Nephron progenitor cell (in vitro differentiated cells): ENCODE data around the gene DYNC1I1.
"Not testable (repeated sequence)": the region's sequence is repeated elsewhere in the genome, so short reads cannot be mapped to it uniquely, and the experiment has no call there.

Source experiments
- DNase-seq: peaks from one replicate; pipeline ENCODE4 v3.0.0; 2021
- H3K27ac Mint-ChIP-seq: 2 replicates; pipeline ENCODE4 v1.8.0; 2021; ENCODE audit warnings: mild to moderate bottlenecking, moderate library complexity, mixed read lengths
- H3K27me3 Mint-ChIP-seq: 2 replicates; pipeline ENCODE4 v1.8.0; 2021; ENCODE audit warnings: mild to moderate bottlenecking, low read depth, mixed read lengths; ENCODE audit not compliant: poor library complexity
- H3K36me3 Mint-ChIP-seq: 2 replicates; pipeline ENCODE4 v1.8.0; 2021; ENCODE audit warnings: low read depth, mixed read lengths
- H3K4me1 Mint-ChIP-seq: 2 replicates; pipeline ENCODE4 v1.8.0; 2021; ENCODE audit warnings: mixed read lengths
- H3K4me3 Mint-ChIP-seq: 2 replicates; pipeline ENCODE4 v1.8.0; 2021; ENCODE audit warnings: mild to moderate bottlenecking, moderate library complexity, mixed read lengths
- H3K9me3 Mint-ChIP-seq: 2 replicates; pipeline ENCODE4 v1.8.0; 2021; ENCODE audit warnings: mild to moderate bottlenecking, moderate library complexity, mixed read lengths
- TF ChIP-seq, protein P1 (sequence below): fragments of 200-600 bp; sonication (generic); IDR thresholded peaks from 2 replicates; pipeline ENCODE4 v1.5.0; 2021; ENCODE audit warnings: antibody characterized with exemption

The DYNC1I1 gene

DNA sequence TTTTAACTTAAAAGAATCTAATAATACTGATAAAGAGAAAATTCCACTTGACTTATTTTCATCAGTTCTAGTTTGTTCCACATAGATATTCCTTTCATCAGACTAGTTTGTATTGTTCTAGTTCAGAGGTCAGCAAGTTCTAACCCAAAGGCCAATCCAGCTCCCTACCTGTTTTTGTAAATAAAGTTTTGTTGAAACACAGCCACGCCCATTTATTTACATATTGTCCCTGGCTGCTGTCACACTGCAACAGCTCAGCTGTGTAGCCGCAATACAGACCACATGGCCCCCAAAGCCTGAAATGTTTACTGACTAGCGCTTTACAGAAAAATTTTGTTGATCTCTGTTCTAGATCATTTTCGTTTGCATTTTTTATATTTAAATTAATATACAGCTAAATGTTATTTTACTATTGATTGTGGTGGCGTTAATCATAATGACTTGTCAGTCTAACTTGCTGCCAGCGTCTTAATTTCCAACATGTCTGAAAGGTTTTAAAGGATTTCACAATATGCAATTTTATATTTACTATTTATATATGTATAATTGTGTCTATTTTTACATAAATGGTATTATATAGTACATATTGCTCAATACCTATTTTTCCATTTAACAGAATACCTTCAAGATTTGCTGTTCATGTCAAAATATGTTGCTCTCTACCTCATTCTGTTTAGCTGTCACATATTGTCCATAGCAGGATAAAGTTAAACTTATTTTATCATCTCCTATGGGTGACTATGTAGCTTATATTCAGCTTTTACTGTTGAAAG lies 159.3 kb downstream of the DYNC1I1 start:
- H3K4me3 Mint-ChIP-seq = no peak overlapping the region
- H3K27me3 Mint-ChIP-seq = peaks cover 4% of the 10 kb centered on the region
- no peaks in the 10 kb centered on the region for H3K9me3 Mint-ChIP-seq
- H3K27ac Mint-ChIP-seq = no peak overlapping the region
- H3K36me3 Mint-ChIP-seq = no peaks in the 10 kb centered on the region
- TF ChIP-seq, protein P1, sequence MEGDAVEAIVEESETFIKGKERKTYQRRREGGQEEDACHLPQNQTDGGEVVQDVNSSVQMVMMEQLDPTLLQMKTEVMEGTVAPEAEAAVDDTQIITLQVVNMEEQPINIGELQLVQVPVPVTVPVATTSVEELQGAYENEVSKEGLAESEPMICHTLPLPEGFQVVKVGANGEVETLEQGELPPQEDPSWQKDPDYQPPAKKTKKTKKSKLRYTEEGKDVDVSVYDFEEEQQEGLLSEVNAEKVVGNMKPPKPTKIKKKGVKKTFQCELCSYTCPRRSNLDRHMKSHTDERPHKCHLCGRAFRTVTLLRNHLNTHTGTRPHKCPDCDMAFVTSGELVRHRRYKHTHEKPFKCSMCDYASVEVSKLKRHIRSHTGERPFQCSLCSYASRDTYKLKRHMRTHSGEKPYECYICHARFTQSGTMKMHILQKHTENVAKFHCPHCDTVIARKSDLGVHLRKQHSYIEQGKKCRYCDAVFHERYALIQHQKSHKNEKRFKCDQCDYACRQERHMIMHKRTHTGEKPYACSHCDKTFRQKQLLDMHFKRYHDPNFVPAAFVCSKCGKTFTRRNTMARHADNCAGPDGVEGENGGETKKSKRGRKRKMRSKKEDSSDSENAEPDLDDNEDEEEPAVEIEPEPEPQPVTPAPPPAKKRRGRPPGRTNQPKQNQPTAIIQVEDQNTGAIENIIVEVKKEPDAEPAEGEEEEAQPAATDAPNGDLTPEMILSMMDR = no peak
- no peak for DNase-seq
- no peaks in the 10 kb centered on the region for H3K4me1 Mint-ChIP-seq

GRCh38 chr7:95933618-95934017 lies 161.3 kb downstream of the DYNC1I1 start:
- H3K36me3 Mint-ChIP-seq = no peaks in the 10 kb centered on the region
- TF ChIP-seq, protein P1 = no peak
- no peak for DNase-seq
- H3K27me3 Mint-ChIP-seq = no peaks in the 10 kb centered on the region
- H3K27ac Mint-ChIP-seq = no peak overlapping the region
- H3K9me3 Mint-ChIP-seq = peaks cover 3% of the 10 kb centered on the region
- no peaks in the 10 kb centered on the region for H3K4me1 Mint-ChIP-seq
- H3K4me3 Mint-ChIP-seq = no peak overlapping the region

DNA sequence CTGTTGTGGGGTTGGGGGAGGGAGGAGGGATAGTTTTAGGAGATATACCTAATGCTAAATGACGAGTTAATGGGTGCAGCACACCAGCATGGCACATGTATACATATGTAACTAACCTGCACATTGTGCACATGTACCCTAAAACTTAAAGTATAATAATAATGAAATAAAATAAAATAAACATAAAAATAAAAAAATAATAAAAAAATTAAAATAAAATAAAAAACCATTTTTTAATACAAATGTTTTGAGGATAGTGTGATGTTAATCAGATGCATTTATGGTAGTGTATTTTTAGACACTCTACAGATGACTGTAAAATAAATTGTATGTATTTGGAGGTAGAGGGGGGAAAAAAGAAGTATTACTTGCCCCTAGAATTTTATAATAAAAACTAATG lies 172.5 kb downstream of the DYNC1I1 start:
- not testable (repeated sequence) for H3K27ac Mint-ChIP-seq, H3K36me3 Mint-ChIP-seq, DNase-seq, H3K27me3 Mint-ChIP-seq, H3K4me3 Mint-ChIP-seq
- peaks cover 11% of the 10 kb centered on the region for H3K4me1 Mint-ChIP-seq
- H3K9me3 Mint-ChIP-seq = peaks cover 15% of the 10 kb centered on the region

GRCh38 chr7:95950698-95951097 lies 178.3 kb downstream of the DYNC1I1 start:
- peaks cover 29% of the 10 kb centered on the region for H3K4me1 Mint-ChIP-seq
- no peak overlapping the region for H3K27ac Mint-ChIP-seq
- peaks cover 10% of the 10 kb centered on the region for H3K27me3 Mint-ChIP-seq
- H3K9me3 Mint-ChIP-seq = no peaks in the 10 kb centered on the region
- TF ChIP-seq, protein P1 = no peak
- H3K4me3 Mint-ChIP-seq = no peak overlapping the region
- no peaks in the 10 kb centered on the region for H3K36me3 Mint-ChIP-seq
- DNase-seq = no peak

DNA sequence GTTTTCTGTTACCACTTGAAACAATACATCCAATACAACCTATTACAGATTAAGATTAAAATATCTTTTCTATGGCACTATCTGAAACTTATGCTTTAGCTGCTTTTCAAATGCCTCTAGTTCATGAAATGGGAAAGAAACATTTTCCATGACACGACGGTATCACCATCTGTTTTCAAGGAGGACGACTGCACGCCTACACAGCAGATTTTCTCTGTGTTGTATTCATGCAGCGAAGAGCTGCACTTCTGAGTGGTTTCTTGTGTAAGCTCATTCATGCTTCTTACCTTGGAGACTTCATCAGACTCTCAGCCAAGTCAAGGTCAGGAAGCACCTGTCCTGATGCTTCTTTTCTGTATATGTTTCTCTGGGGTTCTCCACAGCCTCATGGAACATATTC lies 179.2 kb downstream of the DYNC1I1 start:
- Mint-ChIP-seq H3K36me3 (no peaks in the 10 kb centered on the region), H3K9me3 (no peaks in the 10 kb centered on the region), H3K27ac (no peak overlapping the region), H3K4me1 (peaks cover 29% of the 10 kb centered on the region), H3K27me3 (peaks cover 10% of the 10 kb centered on the region), H3K4me3 (no peak overlapping the region)
- no peak for DNase-seq
- TF ChIP-seq, protein P1 = no peak

- Mint-ChIP-seq H3K27me3 (peaks cover 6% of the 10 kb centered on the region), H3K36me3 (no peaks in the 10 kb centered on the region), H3K4me3 (no peak overlapping the region), H3K9me3 (no peaks in the 10 kb centered on the region), H3K27ac (no peak overlapping the region), H3K4me1 (peaks cover 29% of the 10 kb centered on the region)
- DNase-seq = no peak
- TF ChIP-seq, protein P1 = no peak
Observed at GRCh38 chr7:95951997-95952795, 179.8 kb downstream of the DYNC1I1 start.
